ENCODE data around the gene HSPB6. TPM values are rescaled to one million over a fixed set of nuclear protein-coding genes. Genes with fewer than 3 reads are reported as not detected.

Gene HSPB6
- total RNA-seq, 4 donors from 2014 or later, result 107 to 203 (median 128) TPM

DNA sequence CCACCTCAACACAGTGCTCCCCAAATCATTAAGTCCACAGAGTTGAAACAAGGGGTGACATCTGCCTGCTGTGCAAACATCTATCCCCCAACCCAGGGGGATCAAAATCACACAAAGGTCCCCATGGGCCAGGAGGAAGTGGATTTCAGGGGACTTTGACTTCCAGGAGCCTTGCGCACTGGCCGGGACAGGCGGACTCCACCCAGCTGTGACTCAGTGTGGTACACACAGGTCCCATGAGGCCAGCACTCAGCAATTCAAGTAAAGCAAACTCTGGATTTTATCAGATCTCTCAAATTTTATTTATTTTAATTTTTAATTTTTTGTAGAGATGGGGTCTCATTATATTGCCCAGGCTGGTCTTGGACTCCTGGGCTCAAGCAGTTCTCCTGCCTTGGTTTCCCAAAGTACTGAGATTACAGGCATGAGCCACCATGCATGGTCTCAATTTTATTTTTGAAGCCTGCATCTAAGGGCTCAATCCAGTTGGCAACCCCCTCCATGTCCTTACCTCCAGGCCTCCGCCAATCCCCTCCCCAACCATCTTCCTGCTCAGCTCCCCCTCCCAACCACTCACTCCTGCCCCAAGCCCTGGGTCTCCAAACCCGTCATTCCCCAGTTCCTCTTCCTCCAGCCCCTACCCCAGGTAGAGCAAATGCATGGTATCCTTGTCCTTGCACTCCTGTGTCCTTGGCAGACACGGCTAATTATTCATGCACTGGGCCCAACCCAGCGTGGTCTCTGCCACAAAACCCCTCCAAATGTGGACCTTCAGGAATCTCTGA lies 36.7 kb upstream of the HSPB6 start:
- ATAC-seq (ENCODE audit: low FRiP score), result no peak
- DNase-seq (ENCODE audit: low spot score), result no peak
- TF ChIP-seq, protein P1, sequence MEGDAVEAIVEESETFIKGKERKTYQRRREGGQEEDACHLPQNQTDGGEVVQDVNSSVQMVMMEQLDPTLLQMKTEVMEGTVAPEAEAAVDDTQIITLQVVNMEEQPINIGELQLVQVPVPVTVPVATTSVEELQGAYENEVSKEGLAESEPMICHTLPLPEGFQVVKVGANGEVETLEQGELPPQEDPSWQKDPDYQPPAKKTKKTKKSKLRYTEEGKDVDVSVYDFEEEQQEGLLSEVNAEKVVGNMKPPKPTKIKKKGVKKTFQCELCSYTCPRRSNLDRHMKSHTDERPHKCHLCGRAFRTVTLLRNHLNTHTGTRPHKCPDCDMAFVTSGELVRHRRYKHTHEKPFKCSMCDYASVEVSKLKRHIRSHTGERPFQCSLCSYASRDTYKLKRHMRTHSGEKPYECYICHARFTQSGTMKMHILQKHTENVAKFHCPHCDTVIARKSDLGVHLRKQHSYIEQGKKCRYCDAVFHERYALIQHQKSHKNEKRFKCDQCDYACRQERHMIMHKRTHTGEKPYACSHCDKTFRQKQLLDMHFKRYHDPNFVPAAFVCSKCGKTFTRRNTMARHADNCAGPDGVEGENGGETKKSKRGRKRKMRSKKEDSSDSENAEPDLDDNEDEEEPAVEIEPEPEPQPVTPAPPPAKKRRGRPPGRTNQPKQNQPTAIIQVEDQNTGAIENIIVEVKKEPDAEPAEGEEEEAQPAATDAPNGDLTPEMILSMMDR (IDR thresholded peaks at IDR 0.05), result no peak

- DNase-seq (ENCODE audit: low spot score) (no peak), ATAC-seq (ENCODE audit: low FRiP score) (no peak)
- TF ChIP-seq, protein P1 (IDR thresholded peaks at IDR 0.05), result no peak
Observed at GRCh38 chr19:35792888-35793287, 36.1 kb upstream of the HSPB6 start.

DNA sequence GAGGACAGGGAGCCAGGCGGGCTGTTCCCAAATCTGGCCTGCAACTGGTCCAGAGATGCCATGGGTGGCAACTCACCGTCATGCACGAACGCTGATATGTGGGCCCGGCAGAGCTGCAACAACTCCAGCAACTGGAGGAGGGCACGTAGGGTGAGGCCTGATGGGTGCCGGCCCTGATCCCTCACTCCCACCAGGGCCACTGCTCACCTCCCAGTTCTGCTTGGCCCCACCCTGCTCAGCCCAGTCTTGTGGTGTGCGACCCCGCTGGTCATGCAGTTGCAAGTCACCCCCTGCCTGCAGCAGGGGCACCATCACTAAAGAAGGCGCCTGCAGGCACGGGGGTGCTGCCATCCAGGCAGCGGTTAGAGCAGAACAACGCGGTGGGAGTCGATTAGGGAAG lies 35.5 kb upstream of the HSPB6 start:
- ATAC-seq (ENCODE audit: low FRiP score) (no peak), DNase-seq (ENCODE audit: low spot score) (no peak)
- TF ChIP-seq, protein P1 (IDR thresholded peaks at IDR 0.05), result no peak

- ATAC-seq (ENCODE audit: low FRiP score), result no peak
- no peak for DNase-seq (ENCODE audit: low spot score)
- TF ChIP-seq, protein P1 (IDR thresholded peaks at IDR 0.05), result no peak
Observed at GRCh38 chr19:35791814-35792279, 35.0 kb upstream of the HSPB6 start.

DNA sequence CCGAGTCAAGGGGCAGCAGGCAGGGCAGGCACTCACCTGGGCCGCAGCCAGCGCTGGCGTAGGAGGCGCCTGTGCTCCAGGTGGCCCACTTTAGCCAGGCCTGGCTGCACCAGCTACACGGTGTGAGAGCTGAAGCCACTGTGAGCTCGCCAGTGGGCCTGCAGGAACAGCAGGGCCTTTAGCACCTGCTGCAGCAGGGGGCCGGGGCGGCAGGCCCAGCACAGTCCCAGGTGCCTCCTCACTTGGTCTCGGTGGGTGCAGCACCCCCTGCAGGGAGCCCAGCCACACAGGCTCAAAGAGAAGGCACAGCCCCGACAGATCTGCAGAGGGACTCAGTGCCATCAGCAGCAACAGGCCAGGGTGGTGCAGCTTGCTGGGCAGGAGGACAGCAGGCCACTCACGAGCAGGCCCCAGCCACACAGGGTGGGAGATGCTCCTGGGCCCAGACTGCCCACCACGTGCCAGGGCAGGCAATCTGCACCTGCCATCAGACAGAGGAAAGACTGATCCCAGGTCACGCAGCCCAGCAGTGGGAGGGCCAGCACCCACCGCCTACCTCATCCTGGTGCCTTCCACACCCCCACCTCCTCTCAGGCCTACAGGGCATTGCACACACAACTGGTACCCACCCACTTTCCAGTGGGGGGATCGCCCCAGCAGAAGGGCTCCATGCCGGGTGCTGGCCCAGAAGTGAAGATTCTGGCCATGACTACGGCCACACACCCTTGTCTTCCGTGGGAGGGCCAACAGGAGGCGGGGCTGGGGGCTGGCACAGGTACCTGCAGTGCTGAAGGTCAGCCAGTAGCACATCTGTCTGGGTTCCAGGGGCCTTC lies 34.4 kb upstream of the HSPB6 start:
- TF ChIP-seq, protein P1 (IDR thresholded peaks at IDR 0.05), result no peak
- DNase-seq (ENCODE audit: low spot score), result no peak

GRCh38 chr19:35789978-35790944 lies 33.4 kb upstream of the HSPB6 start:
- TF ChIP-seq, protein P1 (IDR thresholded peaks at IDR 0.05), result no peak
- DNase-seq (ENCODE audit: low spot score) (no peak), ATAC-seq (ENCODE audit: low FRiP score) (no peak)

More for the DNA sequence above, 34.4 kb upstream of the HSPB6 start:
- no peak for ATAC-seq (ENCODE audit: low FRiP score)
